SU-DHL-6 (cell line): Measurements from ENCODE around the gene TTC8.

ENCODE experiments used
- EZH2phosphoT487 ChIP-seq: fragments of 200-600 bp; sonication (generic), shearing (Covaris generic); conservative IDR thresholded peaks from 2 replicates; pipeline ENCODE4 v1.6.1; 2018; ENCODE audit warnings: mild to moderate bottlenecking, antibody characterized with exemption, low read length, moderate library complexity, mixed read lengths
- TF ChIP-seq, protein P1 (sequence below): fragments of 200-600 bp; sonication (generic); IDR thresholded peaks from one replicate; pipeline ENCODE4 v1.5.1; 2017; ENCODE audit warnings: antibody characterized with exemption, mild to moderate bottlenecking, low read length, moderate library complexity; ENCODE audit not compliant: insufficient read depth, poor library complexity, severe bottlenecking

DNA sequence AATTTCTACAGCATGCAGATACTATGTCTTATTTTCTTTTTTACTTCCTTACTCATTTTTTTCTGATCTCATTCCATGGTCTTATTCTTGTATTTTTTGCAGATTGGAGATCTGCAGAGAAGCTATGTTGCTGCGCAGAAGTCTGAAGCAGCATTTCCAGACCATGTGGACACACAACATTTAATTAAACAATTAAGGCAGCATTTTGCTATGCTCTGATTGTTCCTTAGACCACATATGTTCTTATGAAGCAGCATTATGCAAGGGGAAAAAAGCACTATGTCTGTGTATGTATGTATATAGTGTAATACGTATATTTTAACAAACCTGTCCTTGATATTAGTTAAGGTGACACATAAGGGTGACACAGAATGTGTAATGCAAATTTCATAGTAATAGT is 52.7 kb downstream of the TTC8 start:
- TF ChIP-seq, protein P1, sequence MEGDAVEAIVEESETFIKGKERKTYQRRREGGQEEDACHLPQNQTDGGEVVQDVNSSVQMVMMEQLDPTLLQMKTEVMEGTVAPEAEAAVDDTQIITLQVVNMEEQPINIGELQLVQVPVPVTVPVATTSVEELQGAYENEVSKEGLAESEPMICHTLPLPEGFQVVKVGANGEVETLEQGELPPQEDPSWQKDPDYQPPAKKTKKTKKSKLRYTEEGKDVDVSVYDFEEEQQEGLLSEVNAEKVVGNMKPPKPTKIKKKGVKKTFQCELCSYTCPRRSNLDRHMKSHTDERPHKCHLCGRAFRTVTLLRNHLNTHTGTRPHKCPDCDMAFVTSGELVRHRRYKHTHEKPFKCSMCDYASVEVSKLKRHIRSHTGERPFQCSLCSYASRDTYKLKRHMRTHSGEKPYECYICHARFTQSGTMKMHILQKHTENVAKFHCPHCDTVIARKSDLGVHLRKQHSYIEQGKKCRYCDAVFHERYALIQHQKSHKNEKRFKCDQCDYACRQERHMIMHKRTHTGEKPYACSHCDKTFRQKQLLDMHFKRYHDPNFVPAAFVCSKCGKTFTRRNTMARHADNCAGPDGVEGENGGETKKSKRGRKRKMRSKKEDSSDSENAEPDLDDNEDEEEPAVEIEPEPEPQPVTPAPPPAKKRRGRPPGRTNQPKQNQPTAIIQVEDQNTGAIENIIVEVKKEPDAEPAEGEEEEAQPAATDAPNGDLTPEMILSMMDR, result no peak
- no peak for TF ChIP-seq EZH2phosphoT487
